Stimulated activated CD8-positive, alpha-beta memory T cell treated with anti-CD3 and anti-CD28 coated beads, Interleukin-7, amount 100 ng/mL, for 48 hours (primary cell): ENCODE results near the gene ADD2.
"Not testable (repeated sequence)": the region's sequence is repeated elsewhere in the genome, so short reads cannot be mapped to it uniquely, and the experiment has no call there.

Experiments used
- DNase-seq, 2 donors: peaks; one replicate each; pipeline ENCODE4 v3.0.0-alpha.2; 2020; ENCODE audit warnings: low read depth in 1 of 2; ENCODE audit errors: extremely low read depth in 1 of 2

ADD2 gene

DNA sequence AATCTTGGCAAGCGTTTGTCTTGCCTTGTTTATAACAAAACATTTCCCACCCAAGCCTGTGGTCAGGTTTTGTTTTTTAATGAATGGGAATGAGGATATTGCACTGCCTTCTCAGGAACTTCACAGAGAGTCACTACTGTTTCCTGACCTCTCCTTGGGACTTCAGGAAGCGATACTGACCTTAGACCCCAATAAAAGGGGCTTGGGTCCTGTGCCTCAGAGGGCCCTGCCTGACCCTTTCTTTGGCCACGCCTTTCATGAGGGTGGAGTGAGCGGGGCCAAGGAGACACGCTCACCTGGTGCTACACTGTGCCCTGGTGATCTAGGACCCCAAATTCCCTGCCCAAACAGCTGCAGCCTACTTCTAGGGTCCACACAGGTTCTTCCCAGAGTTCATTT is 121.6 kb downstream of the ADD2 start:
- no peak for DNase-seq

DNA sequence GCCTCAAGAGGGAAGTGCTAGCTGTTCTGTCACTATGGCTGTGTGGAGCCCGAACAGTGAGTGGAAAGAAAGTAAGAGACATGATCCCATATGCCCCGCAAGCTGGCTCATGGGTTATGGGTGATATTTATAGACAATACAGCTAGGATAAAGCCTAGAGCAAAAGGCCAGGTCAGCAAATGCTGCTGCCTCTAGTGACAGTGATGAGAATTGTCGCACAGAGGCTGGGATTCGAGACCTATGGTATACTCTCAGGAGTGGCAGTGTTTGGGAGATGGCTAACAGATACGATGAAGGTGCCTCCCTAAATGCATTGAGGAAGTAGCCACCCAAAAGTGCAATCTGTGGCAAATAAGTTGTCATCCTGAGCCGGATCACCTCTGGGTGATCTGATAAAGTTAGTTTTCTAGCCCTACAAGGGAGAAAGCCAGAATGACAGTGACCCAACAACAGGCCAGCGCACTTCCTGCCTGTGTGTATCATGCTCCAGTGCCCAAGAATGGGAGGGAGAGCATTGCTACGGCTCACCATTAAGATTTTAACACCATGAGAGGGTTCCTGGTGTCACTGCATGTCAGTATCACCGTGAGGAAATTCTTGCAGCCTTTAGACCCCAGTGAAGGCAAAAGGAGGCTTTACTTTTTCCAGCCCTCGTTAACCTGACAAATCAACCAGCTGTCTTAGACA is 122.1 kb downstream of the ADD2 start:
- no peak for DNase-seq

DNA sequence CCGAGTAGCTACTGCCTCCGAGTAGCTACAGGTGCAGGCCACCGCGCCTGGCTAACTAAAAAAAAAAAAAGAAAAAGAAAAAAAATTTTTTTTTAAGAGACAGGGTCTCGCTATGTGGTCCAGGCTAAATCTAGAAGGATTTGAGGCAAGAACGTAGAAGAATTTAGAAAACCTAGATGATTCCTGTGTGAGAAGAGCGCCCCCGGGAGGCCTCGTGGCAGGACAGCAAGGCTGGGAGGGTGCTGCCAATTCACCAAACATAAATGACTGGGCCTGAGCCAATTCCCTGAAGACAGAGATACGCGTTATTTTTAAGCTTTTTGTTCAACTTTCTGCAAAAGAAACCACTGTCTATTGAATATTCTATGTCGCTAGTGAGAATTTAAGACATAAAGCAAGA is 124.3 kb downstream of the ADD2 start:
- DNase-seq = no peak

DNA sequence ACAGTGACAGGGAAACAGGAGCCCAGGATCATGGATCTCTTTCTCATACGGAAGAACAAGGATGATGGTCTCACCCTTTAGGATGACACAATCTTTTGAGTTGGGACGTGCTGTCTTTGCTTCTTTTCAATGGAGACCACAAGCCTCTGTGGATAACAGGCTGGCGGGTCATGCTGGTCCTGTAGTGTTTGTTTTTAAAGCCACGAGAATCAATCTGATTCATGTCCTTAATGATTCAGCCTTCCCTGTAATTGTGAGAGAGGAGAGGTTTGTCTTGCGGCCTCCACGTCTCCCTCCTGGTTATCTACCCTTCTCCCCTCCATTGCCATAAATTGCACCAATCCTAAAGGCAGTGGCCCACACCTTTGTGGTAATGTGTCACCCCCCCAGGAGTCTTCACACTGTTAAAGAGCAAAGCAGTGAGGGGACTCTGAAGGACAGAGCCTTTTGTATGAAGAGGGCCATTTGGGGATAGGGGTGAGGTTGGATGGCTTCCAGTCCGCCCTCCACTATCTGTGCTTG is 126.7 kb downstream of the ADD2 start:
- DNase-seq = no peak

DNA sequence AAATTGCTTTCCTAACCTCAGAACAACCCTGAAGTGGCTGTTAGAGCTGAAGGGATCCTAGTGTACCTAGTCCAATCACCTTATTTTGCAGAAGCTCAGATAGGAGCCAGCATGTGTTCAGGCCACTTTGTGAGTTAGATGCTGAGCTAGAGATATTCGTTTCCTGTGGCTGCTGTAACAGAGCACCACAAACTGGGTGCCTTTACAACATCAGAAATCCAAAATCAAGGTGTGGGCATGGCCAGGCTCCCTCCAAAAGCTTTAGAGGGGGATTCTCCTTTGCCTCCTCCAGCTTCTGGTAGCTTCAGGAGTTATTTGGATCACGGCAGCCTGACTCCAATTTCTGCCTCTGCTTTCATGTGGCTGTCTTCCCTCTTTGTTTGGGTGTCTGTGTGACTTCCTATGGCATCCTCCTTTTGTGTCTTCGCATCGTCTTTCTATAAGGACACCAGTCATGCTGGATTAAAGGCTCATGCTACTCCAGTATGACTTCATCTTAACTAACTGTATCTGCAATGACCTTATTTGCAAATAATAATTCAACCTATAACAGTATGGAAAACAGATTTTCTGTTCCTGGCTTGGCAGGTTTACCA is 128.1 kb downstream of the ADD2 start:
- DNase-seq = no peak

DNA sequence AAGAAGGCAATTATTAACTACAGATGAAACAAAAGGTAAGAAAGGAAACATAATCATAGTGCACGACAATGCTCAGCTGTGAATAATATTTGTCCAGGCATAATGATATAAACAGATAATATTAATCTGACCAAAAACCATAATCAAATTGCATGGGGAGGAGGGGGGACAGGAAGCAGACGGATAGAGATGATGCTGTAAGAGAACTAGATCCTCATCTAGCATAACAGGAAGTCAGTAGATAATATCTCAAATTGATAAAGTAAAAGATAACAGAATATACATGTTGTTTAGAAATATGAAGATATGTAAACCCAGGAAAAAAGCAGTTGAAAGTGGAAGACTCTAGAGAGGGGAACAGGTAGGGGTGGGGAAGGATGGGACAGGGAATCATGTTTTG is 129.4 kb downstream of the ADD2 start:
- DNase-seq = no peak

DNA sequence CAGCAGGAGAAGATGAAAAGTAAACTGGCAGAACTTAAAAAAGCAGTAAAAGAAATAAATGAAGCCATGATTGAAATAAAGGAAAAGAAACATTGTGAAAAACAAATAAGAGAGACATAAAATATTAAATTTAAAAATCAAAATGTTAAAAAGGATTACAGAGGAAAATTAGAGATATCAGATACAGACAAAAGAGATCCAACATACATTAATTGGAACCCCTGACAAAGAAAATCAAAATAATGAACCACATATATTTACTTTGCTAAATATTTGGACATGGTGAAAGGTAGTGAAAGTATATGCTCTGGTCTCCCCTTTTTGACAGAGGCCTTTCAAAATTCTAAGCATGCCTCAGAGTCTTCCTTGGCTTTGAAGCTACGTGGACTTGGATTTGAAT is 134.5 kb downstream of the ADD2 start:
- no peak for DNase-seq

DNA sequence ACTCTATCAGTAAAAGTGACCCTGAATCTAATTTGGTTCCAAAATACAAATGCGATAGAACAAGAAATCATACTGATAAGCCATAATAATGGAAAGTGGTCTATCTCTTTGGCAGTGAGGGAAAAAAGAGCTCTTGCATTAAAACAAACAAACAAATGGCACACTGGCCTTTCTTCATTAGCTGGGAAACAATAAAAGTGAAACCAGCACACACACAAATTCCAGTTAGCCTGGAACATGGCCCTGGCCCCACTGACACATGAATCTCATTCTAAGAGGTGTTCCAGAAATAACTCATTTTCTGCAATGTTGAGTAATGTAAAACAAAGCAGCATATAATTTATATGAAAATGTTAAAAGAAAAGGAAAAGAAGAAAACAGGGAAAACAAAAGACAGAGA is 135.0 kb downstream of the ADD2 start:
- no peak for DNase-seq

DNA sequence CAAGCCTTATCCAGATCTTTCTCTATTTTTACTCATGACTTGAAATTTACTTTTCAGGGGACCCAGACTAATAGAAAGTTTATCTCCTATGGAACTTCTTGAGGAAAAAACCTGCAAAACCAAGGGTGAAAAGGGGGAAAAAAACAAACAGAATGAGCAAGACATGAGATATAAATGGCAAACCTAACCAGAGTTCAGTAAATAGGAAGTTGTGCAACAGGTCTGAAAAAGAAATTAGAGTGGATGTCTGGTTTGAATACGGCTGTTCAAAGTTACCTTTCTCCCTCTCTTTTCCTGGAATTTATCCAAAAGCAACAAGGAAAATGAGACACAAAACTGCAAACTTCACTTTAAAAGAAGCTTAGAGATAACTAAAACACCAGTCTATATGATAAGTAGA is 135.6 kb downstream of the ADD2 start:
- DNase-seq = no peak

DNA sequence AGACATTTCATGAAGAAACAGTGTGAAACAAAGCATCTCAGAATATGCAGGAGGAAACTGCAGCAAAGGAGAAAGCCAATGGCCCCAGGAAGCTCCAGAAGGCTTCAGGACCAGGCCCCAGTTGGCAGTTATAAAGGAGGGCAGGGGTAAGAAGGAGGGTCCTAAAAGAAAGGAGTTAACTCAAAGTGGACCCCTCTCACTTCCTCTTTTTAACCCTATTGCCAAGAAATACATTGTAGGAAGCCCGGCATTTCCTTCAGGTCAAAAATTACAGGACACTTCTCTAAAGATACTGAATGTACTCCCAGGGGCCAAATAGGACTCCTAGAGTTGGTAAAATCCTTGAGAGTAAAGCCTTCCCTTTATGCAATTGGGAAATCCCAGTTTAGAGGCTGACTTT is 137.2 kb downstream of the ADD2 start:
- no peak for DNase-seq

DNA sequence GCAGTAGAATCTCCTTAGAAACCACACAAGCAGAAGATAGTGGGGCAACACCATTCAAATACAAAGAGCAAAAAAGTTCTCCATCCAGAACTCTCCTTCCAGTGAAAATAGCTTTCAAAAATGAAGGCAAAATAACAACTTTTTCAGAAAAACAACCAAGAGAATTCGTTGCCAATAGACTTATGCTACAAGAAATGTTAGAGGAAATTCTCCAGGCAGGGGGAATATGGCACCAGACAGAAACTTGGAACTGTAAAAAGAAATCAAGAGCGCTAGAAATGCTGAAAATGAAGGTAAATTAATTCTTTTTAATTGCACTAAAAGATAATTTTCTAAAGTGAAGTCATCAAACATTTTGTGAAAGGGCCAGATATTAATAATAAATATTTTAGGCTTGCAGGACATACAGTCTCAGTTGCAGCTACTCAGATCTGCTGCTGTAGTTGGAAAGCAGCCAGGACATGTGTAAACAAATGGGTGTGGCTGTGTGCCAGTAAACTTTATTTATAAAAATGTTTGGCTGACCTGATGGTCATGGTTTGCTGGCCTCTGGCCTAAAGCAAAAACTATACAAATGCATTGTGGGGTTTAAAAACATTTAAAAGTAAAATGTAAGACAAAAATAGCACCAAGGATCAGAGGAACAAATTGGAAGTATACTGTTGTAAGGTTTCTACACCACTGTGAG is 140.6 kb downstream of the ADD2 start:
- DNase-seq = no peak

DNA sequence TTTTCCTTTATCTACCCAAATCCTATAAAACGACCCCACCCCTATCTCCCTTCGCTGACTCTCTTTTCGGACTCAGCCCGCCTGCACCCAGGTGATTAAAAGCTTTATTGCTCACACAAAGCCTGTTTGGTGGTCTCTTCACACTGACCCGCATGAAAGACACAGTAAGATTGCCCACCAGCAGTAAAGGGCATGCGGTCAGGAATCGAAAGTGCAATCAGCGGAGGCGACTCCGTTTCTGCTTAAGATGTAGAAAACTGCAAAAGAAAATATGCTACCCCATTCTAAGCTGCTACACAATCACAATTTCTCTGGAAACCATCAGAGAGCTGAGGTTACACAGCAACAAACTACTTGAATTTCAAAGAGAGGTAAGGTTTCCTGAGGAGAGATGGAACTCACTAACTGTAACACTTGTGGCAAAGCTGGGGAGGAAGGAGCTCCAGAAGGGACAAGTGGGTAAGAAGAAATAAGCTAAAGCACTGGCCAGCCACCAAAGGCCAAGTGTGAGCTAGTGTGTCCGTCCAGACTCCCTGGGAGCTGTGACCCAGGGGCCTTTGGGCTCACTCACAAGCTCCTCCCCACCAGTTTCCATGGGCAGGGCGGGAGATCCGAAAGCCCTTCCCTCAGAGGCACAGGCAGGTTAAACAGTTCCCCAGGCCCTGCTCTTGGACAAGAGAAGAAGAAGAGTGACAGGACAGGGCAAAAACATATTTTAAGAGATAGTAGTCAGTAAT is 141.6 kb downstream of the ADD2 start:
- DNase-seq = no peak

DNA sequence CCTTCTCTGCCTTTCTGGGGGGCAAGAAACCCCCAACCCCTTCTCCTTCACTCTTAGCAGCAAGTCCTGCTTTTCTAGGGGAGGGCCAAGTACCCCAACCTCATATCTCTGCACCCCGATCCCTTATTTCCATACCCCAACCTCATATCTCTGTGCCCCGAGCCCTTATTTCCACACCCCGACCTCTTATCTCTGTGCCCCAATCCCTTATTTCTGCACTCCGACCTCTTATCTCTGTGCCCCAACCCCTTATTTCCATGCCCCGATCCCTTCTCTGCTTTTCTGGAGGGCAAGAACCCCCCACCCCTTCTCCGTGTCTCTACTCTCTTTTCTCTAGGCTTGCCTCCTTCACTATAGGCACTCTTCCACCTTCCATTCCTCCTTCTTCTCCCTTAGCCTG is 146.5 kb downstream of the ADD2 start:
- DNase-seq = not testable (repeated sequence)

DNA sequence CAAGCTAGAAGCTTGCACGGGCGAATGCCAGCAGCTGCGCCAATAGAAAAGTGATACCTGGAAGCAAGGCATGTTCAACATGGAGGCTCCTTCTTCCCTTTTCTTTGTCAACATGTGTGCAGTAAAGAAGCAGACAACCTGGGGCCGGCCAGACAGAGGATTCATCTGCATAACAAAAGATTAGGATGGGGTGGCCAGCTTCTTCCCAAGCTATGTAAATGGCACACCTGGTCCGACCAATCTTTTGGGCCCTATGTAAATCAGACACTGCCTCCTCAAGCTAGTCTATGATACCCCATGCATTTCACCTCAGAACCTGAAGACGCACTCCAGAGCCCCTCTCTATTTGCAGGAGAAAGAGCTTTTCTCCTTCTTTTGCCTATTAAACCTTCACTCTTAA is 148.0 kb downstream of the ADD2 start:
- no peak for DNase-seq

DNA sequence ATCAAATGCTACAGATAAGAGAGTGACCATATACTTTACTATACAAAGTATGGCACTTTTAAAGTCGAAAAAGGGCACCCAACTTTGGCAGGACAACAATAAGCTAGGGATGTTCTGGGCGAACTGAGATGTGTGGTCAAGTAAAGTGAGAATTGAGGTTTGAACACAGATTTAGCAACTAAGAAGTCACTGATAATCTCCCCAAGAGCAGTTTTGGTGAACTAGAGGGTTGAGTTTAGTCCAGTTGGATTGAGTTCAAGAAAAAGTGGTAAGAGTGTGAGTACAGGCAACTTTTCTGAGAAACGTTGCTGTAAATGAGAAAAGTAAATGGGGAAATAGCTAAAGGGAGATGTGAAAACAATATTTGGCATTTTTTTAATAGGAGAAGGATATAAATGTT is 148.8 kb downstream of the ADD2 start:
- DNase-seq = no peak

DNA sequence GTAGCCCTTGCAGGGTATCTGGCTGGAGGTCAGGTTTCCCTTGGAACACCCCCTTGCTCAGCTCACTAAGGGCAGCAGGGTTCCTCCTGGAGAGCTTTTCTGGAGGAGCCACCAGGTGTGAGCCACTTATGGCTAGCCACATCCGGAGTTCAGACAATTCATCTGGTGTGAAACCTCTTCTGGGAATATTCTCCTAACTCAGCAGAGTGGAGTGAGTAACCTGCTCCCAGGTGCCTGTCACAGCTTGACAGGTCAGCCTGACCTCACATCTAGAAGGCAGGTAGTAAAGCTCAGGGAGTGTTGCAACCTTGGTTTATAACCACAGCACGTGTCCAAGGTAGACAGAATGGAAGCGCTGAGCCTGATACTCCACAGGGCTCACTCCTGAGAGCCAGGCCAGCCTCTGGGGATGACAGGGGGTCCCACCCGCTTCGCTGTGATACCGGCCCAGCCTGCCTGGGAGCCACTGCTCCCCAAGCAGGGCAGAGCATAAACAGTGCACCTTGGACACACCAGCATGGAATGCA is 151.8 kb downstream of the ADD2 start:
- no peak for DNase-seq

DNA sequence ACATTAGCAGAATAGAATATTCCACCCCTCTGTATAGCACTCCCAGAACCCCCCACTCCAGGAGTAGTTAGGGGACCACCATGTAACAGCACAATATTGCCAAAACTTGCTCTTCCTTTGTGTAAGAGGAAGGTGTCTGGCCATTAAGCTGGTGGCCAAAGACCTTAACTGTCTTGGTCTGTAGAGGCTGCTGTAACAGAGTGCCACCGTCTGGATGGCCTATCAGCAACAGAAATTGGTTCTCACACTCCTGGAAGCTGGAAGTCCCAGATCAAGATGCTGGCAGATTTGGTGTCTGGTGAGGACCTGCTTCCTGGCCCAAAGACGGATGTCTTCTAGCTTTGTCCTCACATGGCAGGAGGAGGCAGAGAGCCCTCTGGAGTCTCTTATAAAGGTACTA is 152.8 kb downstream of the ADD2 start:
- DNase-seq = no peak

DNA sequence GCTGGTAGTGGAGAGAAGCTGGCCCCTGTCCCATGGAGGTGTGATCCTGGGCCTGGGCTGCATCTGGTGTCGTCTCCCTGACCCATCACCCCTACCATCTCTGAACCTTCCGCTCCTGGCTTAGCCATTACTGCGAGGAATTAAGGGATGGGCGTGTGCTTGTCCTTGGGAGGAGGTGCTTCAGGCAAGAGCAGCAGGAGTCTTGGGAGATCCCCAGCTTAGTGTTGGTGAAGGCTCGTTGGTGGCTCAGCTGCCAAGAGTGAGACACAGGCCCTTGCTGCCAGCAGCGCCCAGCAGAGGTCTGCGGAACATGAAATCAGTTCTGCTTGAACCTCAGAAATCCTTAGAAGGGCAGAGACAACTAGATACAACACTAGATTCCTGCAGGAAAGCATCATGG is 154.5 kb downstream of the ADD2 start:
- no peak for DNase-seq

DNA sequence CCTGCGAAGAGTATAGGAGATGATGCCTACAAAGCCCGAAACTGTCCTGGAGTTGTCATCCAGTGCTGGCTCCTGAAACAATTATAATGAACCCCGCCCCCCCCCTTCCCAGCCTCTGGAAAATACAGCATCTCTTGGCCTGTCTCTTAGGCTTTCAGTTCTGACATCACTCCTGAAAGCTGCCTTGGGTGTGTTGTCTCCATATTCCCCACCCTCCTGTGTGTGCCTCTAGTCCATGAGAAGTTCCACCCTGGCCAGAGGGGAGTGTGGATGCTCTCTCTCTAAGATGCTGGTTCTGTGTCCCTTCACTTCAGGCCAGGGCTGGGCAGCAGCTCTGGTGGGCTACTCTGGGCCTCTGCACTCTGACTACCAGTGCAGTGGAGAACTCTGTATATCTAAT is 155.4 kb downstream of the ADD2 start:
- no peak for DNase-seq

DNA sequence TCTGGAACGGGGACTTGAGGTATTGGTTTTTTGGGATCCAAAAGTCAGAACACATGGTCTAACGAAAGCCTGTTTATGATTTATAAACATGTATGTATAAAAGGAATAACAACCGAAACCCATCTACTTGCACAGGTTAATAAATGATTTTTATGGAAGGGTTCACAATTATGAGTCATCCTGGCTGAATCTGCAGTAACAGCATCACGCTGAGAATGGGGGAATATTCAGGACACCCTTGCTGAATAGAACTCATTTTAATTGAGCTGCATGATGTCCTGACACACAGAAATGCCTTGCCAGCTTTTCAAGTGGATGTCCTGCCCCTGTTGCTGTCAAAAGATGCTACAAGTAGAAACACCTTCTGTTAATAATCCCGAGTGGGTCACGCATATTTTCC is 159.6 kb downstream of the ADD2 start:
- no peak for DNase-seq

DNA sequence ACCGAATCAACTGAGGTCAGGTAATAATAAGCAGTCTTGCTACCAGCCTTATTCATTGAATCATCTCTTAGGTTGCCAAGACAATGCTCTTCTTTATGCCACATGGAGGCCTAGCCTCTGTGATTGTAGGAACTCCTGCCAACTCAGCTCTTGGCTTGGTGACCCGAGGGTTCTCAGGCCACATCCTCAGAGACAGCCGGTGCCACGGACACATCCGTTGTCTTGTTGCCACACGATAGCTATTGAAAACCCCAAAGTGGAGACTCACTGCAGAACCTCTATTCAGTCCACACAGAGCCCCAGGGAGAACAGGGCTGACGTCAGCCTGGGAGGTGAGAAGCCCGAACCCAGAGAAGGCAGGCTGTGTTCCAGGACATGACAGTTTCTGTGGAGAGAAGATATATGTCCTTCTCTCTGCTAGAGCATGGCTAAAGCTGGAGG is 160.9 kb downstream of the ADD2 start:
- DNase-seq = no peak
